ENCODE measurements around the gene CBFA2T3. TPM values are rescaled to one million over a fixed set of nuclear protein-coding genes. Genes with fewer than 3 reads are reported as not detected.

The CBFA2T3 gene
- total and polyA plus RNA-seq, 2 of the 13 experiments (the other 11 are each of a cell fraction or from before 2014, with no cell fraction given): 0.05 TPM; not detected in 1

DNA sequence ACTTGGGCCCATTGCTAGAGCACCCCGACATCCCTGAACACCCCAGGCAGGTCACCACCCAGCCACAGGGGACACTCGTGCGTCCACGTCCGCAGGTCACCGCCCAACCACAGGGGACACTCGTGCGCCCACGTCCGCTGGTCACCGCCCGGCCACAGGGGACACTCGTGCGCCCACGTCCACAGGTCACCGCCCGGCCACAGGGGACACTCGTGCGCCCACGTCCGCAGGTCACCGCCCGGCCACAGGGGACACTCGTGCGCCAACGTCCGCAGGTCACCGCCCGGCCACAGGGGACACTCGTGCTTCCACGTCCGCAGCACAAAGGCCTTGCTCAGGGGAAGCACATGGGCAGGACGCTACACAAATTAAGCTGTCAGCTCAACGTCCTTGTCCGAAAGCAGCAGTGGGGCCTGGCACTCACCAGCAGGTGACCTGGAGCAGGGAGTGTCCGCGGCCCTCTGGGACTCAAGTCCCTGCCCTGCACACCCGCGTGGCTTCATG is 137.9 kb downstream of the CBFA2T3 start (continued):
- TF ChIP-seq MED1 (CRISPR knock-in tag; IDR thresholded peaks at IDR 0.05) (0 out of 2 replicates have a peak, but pooled peaks have one; percentile 13), ZNF251 (CRISPR knock-in tag; IDR thresholded peaks at IDR 0.05) (0 out of 2 replicates have a peak, but pooled peaks have one; percentile 14), RBM39 (IDR thresholded peaks at IDR 0.05; ENCODE audit: low read depth, low read length, poor library complexity, severe bottlenecking) (peak; percentile 87), HOXA7 (CRISPR knock-in tag; IDR thresholded peaks at IDR 0.05) (no peak), SIX4 (CRISPR knock-in tag; IDR thresholded peaks at IDR 0.05) (no peak), POGZ (CRISPR knock-in tag; IDR thresholded peaks at IDR 0.05) (peak; percentile 90), ZNF280D (CRISPR knock-in tag; IDR thresholded peaks at IDR 0.05) (peak; percentile 88; the same call in 1 of the 2 replicates), ZNF138 (CRISPR knock-in tag; IDR thresholded peaks at IDR 0.05; ENCODE audit: low read depth) (peak; percentile 67; the same call in 1 of the 2 replicates), MAZ (IDR thresholded peaks at IDR 0.05; ENCODE audit: borderline replicate concordance, low read depth, low read length) (0 out of 2 replicates have a peak, but pooled peaks have one; percentile 26), MAZ (CRISPR knock-in tag; IDR thresholded peaks at IDR 0.05; ENCODE audit: low read depth) (no peak), PCBP1 (IDR thresholded peaks at IDR 0.05; ENCODE audit: borderline replicate concordance, low read depth, low read length) (peak; percentile 32; the same call in 1 of the 2 replicates), ZSCAN25 (CRISPR knock-in tag; IDR thresholded peaks at IDR 0.05) (0 out of 2 replicates have a peak, but pooled peaks have one; percentile 33), ZNF619 (CRISPR knock-in tag; IDR thresholded peaks at IDR 0.05) (peak; percentile 81; the same call in 1 of the 2 replicates), XRCC5 (optimal IDR thresholded peaks at IDR 0.05; ENCODE audit: low read length) (peak; percentile 97), ZBTB38 (CRISPR knock-in tag; IDR thresholded peaks at IDR 0.05) (peak; percentile 99), SIX1 (CRISPR knock-in tag; IDR thresholded peaks at IDR 0.05; ENCODE audit: borderline replicate concordance) (no peak), ZNF792 (CRISPR knock-in tag; IDR thresholded peaks at IDR 0.05) (0 out of 2 replicates have a peak, but pooled peaks have one; percentile 29)
- TF ChIP-seq, protein P1, sequence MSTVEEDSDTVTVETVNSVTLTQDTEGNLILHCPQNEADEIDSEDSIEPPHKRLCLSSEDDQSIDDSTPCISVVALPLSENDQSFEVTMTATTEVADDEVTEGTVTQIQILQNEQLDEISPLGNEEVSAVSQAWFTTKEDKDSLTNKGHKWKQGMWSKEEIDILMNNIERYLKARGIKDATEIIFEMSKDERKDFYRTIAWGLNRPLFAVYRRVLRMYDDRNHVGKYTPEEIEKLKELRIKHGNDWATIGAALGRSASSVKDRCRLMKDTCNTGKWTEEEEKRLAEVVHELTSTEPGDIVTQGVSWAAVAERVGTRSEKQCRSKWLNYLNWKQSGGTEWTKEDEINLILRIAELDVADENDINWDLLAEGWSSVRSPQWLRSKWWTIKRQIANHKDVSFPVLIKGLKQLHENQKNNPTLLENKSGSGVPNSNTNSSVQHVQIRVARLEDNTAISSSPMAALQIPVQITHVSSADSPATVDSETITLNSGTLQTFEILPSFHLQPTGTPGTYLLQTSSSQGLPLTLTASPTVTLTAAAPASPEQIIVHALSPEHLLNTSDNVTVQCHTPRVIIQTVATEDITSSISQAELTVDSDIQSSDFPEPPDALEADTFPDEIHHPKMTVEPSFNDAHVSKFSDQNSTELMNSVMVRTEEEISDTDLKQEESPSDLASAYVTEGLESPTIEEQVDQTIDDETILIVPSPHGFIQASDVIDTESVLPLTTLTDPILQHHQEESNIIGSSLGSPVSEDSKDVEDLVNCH (CRISPR knock-in tag; IDR thresholded peaks at IDR 0.05): peak; percentile 55; the same call in 1 of the 2 replicates
- TF ChIP-seq, protein P2, sequence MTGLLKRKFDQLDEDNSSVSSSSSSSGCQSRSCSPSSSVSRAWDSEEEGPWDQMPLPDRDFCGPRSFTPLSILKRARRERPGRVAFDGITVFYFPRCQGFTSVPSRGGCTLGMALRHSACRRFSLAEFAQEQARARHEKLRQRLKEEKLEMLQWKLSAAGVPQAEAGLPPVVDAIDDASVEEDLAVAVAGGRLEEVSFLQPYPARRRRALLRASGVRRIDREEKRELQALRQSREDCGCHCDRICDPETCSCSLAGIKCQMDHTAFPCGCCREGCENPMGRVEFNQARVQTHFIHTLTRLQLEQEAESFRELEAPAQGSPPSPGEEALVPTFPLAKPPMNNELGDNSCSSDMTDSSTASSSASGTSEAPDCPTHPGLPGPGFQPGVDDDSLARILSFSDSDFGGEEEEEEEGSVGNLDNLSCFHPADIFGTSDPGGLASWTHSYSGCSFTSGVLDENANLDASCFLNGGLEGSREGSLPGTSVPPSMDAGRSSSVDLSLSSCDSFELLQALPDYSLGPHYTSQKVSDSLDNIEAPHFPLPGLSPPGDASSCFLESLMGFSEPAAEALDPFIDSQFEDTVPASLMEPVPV (CRISPR knock-in tag; IDR thresholded peaks at IDR 0.05): no peak
- TF ChIP-seq, protein P3, sequence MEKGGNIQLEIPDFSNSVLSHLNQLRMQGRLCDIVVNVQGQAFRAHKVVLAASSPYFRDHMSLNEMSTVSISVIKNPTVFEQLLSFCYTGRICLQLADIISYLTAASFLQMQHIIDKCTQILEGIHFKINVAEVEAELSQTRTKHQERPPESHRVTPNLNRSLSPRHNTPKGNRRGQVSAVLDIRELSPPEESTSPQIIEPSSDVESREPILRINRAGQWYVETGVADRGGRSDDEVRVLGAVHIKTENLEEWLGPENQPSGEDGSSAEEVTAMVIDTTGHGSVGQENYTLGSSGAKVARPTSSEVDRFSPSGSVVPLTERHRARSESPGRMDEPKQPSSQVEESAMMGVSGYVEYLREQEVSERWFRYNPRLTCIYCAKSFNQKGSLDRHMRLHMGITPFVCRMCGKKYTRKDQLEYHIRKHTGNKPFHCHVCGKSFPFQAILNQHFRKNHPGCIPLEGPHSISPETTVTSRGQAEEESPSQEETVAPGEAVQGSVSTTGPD (CRISPR knock-in tag; IDR thresholded peaks at IDR 0.05): no peak
- TF ChIP-seq, protein P4, sequence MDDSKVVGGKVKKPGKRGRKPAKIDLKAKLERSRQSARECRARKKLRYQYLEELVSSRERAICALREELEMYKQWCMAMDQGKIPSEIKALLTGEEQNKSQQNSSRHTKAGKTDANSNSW (CRISPR knock-in tag; IDR thresholded peaks at IDR 0.05; ENCODE audit: borderline replicate concordance): no peak

Measured in HepG2 (cell line).